ENCODE measurements around the gene NLGN1. TPM values are rescaled to one million over a fixed set of nuclear protein-coding genes. Genes with fewer than 3 reads are reported as not detected.
A peak's percentile ranks its signal among the peaks of the same experiment; 100 is the strongest.

NLGN1 gene
- polyA plus RNA-seq, 2 of the 4 experiments (the other 2 are of a cell fraction): not detected

DNA sequence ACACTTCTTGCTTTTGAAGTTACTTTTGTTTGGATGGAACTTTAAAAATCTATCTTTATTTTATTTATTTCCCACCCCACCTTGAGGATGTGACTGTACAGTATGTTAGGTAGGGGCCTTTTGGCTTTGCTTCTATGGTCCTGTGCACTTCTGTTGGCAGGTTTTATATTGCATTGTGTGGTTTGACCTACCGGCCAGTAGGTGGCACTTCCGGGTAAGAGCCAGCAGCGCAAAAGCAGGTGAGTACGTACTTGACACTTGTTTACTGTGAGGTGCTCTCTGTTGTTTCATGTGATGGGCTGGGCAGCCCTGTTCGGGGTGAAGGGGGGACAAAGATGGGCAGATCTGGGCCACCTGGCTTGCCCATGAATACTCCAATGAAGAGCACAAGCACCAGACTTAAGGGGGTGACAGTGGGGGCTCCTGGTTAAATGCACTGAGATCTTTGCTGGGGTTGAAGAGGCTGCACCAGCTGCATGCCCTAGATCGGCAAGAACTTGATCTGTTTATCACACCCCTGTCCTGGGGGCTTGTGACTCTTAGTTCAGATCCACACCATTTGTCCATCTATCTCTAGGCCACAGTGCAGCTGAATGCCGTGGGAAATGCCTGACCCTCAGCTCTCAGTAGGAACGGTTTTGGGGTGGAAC is 131.6 kb downstream of the NLGN1 start:
- ATAC-seq (peak in 1 of 2 experiments; percentile 81; a peak in 4 of 6 replicates), DNase-seq (ENCODE audit: low read depth in 1 of 2, low spot score in 1 of 2) (peak in 1 of 2 experiments; percentile 42), FAIRE-seq (no peak)
- Histone ChIP-seq H3K4me2 (no peak overlapping the region), H3K4me1 (no peaks in the 10 kb centered on the region), H3K9me3 (no peaks in the 10 kb centered on the region), H3K27ac (no peak overlapping the region), H3K4me3 (no peak overlapping the region)
- POLR2A ChIA-PET: no interaction called here
- WGBS (ENCODE audit: missing lambda C conversion rate): 6% methylated on average over 7 of the region's 8 CpGs
- CTCF ChIA-PET: interaction anchor here (0.9 kb wide), 1 partner anchor 159 kb away, joined by 3 read pairs; no protein-coding TSS in a partner anchor
- TF ChIP-seq EP300 (IDR thresholded peaks at IDR 0.05): no peak
- peak in 1 of 2 experiments; percentile 36; a peak in 2 of 5 replicates for TF ChIP-seq RAD21 (conservative IDR thresholded peaks at IDR 0.05 in 1 of 2, IDR thresholded peaks at IDR 0.05 in 1 of 2)
- TF ChIP-seq, protein P1, sequence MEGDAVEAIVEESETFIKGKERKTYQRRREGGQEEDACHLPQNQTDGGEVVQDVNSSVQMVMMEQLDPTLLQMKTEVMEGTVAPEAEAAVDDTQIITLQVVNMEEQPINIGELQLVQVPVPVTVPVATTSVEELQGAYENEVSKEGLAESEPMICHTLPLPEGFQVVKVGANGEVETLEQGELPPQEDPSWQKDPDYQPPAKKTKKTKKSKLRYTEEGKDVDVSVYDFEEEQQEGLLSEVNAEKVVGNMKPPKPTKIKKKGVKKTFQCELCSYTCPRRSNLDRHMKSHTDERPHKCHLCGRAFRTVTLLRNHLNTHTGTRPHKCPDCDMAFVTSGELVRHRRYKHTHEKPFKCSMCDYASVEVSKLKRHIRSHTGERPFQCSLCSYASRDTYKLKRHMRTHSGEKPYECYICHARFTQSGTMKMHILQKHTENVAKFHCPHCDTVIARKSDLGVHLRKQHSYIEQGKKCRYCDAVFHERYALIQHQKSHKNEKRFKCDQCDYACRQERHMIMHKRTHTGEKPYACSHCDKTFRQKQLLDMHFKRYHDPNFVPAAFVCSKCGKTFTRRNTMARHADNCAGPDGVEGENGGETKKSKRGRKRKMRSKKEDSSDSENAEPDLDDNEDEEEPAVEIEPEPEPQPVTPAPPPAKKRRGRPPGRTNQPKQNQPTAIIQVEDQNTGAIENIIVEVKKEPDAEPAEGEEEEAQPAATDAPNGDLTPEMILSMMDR (IDR thresholded peaks at IDR 0.05): peak; percentile 24; the same call in 1 of the 3 replicates

DNA sequence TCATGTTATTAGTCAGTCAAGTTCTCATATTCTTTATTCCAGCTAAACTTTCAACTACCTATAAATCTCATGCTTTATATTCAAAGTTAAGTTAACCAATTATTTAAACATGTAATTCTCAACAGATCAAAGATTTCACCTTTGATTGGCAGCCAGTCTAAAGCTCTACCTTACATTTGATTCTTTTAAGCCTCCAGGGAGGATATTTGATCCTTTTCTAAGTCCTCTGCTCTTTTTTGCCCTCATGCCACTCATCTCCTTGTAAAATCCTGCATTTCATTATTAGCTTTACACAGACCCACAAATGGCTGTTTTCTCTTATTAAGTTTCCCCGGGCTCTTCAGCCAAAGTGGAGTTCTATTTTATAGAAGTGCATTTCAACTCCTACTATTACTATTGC is 134.1 kb downstream of the NLGN1 start:
- ChIA-PET CTCF (no interaction called here), POLR2A (no interaction called here)
- DNase-seq (ENCODE audit: low read depth in 1 of 2, low spot score in 1 of 2): no peak
- Histone ChIP-seq H3K4me3 (no peak overlapping the region), H3K4me2 (no peak overlapping the region), H3K9me3 (no peaks in the 10 kb centered on the region), H3K4me1 (no peaks in the 10 kb centered on the region), H3K27ac (no peak overlapping the region)
- FAIRE-seq: no peak
- TF ChIP-seq MAZ (IDR thresholded peaks at IDR 0.05; ENCODE audit: borderline replicate concordance, low read depth, low read length) (no peak), ZNF302 (CRISPR knock-in tag; IDR thresholded peaks at IDR 0.05) (no peak), CEBPB (IDR thresholded peaks at IDR 0.05) (no peak), HOXA7 (CRISPR knock-in tag; IDR thresholded peaks at IDR 0.05) (no peak), CBX2 (IDR thresholded peaks at IDR 0.05; ENCODE audit: borderline replicate concordance, low read depth) (no peak), TFCP2L1 (CRISPR knock-in tag; IDR thresholded peaks at IDR 0.05) (no peak), POLR2A (IDR thresholded peaks at IDR 0.05; ENCODE audit: low read length) (no peak), ZC3H11A (IDR thresholded peaks at IDR 0.05) (no peak), GATA3 (IDR thresholded peaks at IDR 0.05; ENCODE audit: borderline replicate concordance) (no peak), RNF2 (IDR thresholded peaks at IDR 0.05; ENCODE audit: borderline replicate concordance, low read depth) (no peak), KDM5A (IDR thresholded peaks at IDR 0.05) (no peak)
- TF ChIP-seq, protein P2, sequence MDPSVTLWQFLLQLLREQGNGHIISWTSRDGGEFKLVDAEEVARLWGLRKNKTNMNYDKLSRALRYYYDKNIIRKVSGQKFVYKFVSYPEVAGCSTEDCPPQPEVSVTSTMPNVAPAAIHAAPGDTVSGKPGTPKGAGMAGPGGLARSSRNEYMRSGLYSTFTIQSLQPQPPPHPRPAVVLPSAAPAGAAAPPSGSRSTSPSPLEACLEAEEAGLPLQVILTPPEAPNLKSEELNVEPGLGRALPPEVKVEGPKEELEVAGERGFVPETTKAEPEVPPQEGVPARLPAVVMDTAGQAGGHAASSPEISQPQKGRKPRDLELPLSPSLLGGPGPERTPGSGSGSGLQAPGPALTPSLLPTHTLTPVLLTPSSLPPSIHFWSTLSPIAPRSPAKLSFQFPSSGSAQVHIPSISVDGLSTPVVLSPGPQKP (IDR thresholded peaks at IDR 0.05; ENCODE audit: low read depth, low read length): no peak
- TF ChIP-seq, protein P3, sequence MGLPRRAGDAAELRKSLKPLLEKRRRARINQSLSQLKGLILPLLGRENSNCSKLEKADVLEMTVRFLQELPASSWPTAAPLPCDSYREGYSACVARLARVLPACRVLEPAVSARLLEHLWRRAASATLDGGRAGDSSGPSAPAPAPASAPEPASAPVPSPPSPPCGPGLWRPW (IDR thresholded peaks at IDR 0.05): no peak
- TF ChIP-seq, protein P1 (IDR thresholded peaks at IDR 0.05): no peak
- TF ChIP-seq, protein P4, sequence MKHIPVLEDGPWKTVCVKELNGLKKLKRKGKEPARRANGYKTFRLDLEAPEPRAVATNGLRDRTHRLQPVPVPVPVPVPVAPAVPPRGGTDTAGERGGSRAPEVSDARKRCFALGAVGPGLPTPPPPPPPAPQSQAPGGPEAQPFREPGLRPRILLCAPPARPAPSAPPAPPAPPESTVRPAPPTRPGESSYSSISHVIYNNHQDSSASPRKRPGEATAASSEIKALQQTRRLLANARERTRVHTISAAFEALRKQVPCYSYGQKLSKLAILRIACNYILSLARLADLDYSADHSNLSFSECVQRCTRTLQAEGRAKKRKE (CRISPR knock-in tag; IDR thresholded peaks at IDR 0.05; ENCODE audit: low read depth): no peak
- no peak for ATAC-seq
- 0% methylated on average over 1 of the region's 1 CpG for WGBS (ENCODE audit: missing lambda C conversion rate)
